ENCODE results near the gene PLXNC1.

- TF ChIP-seq, protein P1, sequence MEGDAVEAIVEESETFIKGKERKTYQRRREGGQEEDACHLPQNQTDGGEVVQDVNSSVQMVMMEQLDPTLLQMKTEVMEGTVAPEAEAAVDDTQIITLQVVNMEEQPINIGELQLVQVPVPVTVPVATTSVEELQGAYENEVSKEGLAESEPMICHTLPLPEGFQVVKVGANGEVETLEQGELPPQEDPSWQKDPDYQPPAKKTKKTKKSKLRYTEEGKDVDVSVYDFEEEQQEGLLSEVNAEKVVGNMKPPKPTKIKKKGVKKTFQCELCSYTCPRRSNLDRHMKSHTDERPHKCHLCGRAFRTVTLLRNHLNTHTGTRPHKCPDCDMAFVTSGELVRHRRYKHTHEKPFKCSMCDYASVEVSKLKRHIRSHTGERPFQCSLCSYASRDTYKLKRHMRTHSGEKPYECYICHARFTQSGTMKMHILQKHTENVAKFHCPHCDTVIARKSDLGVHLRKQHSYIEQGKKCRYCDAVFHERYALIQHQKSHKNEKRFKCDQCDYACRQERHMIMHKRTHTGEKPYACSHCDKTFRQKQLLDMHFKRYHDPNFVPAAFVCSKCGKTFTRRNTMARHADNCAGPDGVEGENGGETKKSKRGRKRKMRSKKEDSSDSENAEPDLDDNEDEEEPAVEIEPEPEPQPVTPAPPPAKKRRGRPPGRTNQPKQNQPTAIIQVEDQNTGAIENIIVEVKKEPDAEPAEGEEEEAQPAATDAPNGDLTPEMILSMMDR (tag by site-specific recombination; IDR thresholded peaks at IDR 0.05), result no peak
- TF ChIP-seq ZNF549 (tag by site-specific recombination; IDR thresholded peaks at IDR 0.05), result no peak
- TF ChIP-seq AEBP2 (tag by site-specific recombination; IDR thresholded peaks at IDR 0.05; ENCODE audit: borderline replicate concordance), result no peak
These were observed 91.1 kb downstream of the PLXNC1 start for GRCh38 chr12:94239332-94239993.

Measured in HEK293 (cell line).